Measurements from ENCODE around the gene BGLAP.
A peak's percentile ranks its signal among the peaks of the same experiment; 100 is the strongest.

BGLAP gene

GRCh38 chr1:156230473-156230837 is 11.5 kb upstream of the BGLAP start:
- ATAC-seq (replicated peaks; ENCODE audit: extremely low read depth, poor library complexity, severe bottlenecking) (no peak), DNase-seq (ENCODE audit: low spot score in 2 of 2) (no peak)
- Mint-ChIP-seq H3K4me3 (no peak overlapping the region), H3K9me3 (no peaks in the 10 kb centered on the region), H3K36me3 (ENCODE audit: insufficient read depth) (peaks cover 28% of the 10 kb centered on the region), H3K27ac (ENCODE audit: low read depth) (no peak overlapping the region), H3K27me3 (no peaks in the 10 kb centered on the region), H3K4me1 (peaks cover 2% of the 10 kb centered on the region)

DNA sequence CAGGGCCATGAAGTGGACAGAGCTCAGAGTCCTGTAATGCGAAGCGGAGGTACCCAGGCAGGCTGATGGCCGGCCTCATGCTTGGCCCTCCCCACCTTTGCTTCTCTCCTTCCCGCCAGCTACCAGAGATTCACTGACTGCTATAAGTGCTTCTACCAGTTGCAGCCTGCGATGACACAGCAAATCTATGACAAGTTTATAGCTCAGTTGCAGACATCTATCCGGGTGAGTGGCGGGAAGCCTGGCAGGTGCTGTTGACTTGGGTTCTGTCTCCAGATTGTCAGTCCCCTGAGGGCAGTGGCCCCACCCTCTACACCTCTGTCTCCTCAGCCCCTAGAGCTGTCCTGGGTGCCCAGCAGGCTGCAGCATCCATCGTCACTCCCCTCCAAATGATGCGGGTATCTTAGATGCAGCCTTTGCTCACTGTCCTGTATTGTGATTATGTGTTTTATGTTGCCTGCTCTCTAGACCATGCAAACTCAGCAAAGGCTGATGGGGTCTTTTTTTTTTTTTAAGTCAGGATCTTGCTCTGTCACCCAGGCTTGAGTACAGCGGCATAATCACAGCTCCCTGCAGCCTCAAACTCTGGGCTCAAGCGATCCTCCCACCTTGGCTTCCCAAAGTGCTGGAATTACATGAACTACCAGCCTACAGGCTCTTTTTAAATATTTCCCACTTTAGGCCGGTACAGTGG is 9.6 kb upstream of the BGLAP start:
- no peaks in the 10 kb centered on the region for H3K27me3 Mint-ChIP-seq
- DNase-seq (ENCODE audit: low spot score in 2 of 2) (no peak), ATAC-seq (replicated peaks; ENCODE audit: extremely low read depth, poor library complexity, severe bottlenecking) (no peak)
- H3K36me3 Mint-ChIP-seq (ENCODE audit: insufficient read depth), result peaks cover 37% of the 10 kb centered on the region
- H3K9me3 Mint-ChIP-seq, result no peaks in the 10 kb centered on the region
- H3K4me1 Mint-ChIP-seq, result no peaks in the 10 kb centered on the region
- no peak overlapping the region for H3K4me3 Mint-ChIP-seq
- H3K27ac Mint-ChIP-seq (ENCODE audit: low read depth), result no peak overlapping the region

GRCh38 chr1:156233426-156234127 is 8.4 kb upstream of the BGLAP start:
- no peaks in the 10 kb centered on the region for H3K9me3 Mint-ChIP-seq
- ATAC-seq (replicated peaks; ENCODE audit: extremely low read depth, poor library complexity, severe bottlenecking) (no peak), DNase-seq (ENCODE audit: low spot score in 2 of 2) (no peak)
- peaks cover 39% of the 10 kb centered on the region for H3K36me3 Mint-ChIP-seq (ENCODE audit: insufficient read depth)
- no peaks in the 10 kb centered on the region for H3K27me3 Mint-ChIP-seq
- H3K4me1 Mint-ChIP-seq, result no peaks in the 10 kb centered on the region
- H3K4me3 Mint-ChIP-seq, result no peak overlapping the region
- no peak overlapping the region for H3K27ac Mint-ChIP-seq (ENCODE audit: low read depth)

GRCh38 chr1:156236164-156236563 is 5.8 kb upstream of the BGLAP start:
- Mint-ChIP-seq H3K9me3 (no peaks in the 10 kb centered on the region), H3K36me3 (ENCODE audit: insufficient read depth) (peaks cover 40% of the 10 kb centered on the region), H3K4me3 (no peak overlapping the region), H3K27me3 (no peaks in the 10 kb centered on the region), H3K27ac (ENCODE audit: low read depth) (no peak overlapping the region), H3K4me1 (no peaks in the 10 kb centered on the region)
- ATAC-seq (replicated peaks; ENCODE audit: extremely low read depth, poor library complexity, severe bottlenecking), result no peak
- DNase-seq (ENCODE audit: low spot score in 2 of 2), result no peak

DNA sequence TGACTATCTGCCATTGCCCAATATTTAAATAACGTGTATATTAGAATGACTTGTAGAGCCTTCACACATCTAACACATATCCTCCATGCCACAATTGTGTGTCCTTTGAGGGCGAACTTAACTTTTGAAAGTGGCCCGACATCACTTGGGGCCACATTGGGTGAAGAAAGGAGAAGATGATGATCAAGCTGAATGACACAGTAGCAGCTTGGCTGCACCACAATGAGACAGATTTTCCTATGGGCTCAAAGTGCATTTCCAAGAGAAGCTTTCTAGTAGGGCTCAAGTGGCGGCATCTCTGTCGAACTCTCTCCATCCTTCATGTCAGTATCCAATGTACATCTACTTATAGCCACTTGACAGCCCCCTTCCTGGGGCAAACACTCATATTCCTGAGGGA is 3.7 kb upstream of the BGLAP start:
- no peak for DNase-seq (ENCODE audit: low spot score in 2 of 2)
- H3K36me3 Mint-ChIP-seq (ENCODE audit: insufficient read depth), result peaks cover 41% of the 10 kb centered on the region
- no peak for ATAC-seq (replicated peaks; ENCODE audit: extremely low read depth, poor library complexity, severe bottlenecking)
- no peaks in the 10 kb centered on the region for H3K9me3 Mint-ChIP-seq
- H3K27me3 Mint-ChIP-seq, result no peaks in the 10 kb centered on the region
- no peak overlapping the region for H3K27ac Mint-ChIP-seq (ENCODE audit: low read depth)
- no peak overlapping the region for H3K4me3 Mint-ChIP-seq
- H3K4me1 Mint-ChIP-seq, result no peaks in the 10 kb centered on the region

- Mint-ChIP-seq H3K27me3 (no peaks in the 10 kb centered on the region), H3K4me1 (peaks cover 15% of the 10 kb centered on the region), H3K4me3 (no peak overlapping the region), H3K9me3 (no peaks in the 10 kb centered on the region), H3K36me3 (ENCODE audit: insufficient read depth) (peaks cover 28% of the 10 kb centered on the region), H3K27ac (ENCODE audit: low read depth) (no peak overlapping the region)
- DNase-seq (ENCODE audit: low spot score in 2 of 2) (no peak), ATAC-seq (replicated peaks; ENCODE audit: extremely low read depth, poor library complexity, severe bottlenecking) (no peak)
These were observed 623 bp upstream of the BGLAP start for GRCh38 chr1:156241311-156241811.

DNA sequence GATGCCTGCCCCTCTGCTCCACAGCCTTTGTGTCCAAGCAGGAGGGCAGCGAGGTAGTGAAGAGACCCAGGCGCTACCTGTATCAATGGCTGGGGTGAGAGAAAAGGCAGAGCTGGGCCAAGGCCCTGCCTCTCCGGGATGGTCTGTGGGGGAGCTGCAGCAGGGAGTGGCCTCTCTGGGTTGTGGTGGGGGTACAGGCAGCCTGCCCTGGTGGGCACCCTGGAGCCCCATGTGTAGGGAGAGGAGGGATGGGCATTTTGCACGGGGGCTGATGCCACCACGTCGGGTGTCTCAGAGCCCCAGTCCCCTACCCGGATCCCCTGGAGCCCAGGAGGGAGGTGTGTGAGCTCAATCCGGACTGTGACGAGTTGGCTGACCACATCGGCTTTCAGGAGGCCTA is 754 bp downstream of the BGLAP start:
- DNase-seq (ENCODE audit: low spot score in 2 of 2) (no peak), ATAC-seq (replicated peaks; ENCODE audit: extremely low read depth, poor library complexity, severe bottlenecking) (no peak)
- peaks cover 15% of the 10 kb centered on the region for H3K4me1 Mint-ChIP-seq
- H3K27ac Mint-ChIP-seq (ENCODE audit: low read depth), result no peak overlapping the region
- no peaks in the 10 kb centered on the region for H3K9me3 Mint-ChIP-seq
- H3K27me3 Mint-ChIP-seq, result no peaks in the 10 kb centered on the region
- H3K4me3 Mint-ChIP-seq, result no peak overlapping the region
- H3K36me3 Mint-ChIP-seq (ENCODE audit: insufficient read depth), result peaks cover 23% of the 10 kb centered on the region

DNA sequence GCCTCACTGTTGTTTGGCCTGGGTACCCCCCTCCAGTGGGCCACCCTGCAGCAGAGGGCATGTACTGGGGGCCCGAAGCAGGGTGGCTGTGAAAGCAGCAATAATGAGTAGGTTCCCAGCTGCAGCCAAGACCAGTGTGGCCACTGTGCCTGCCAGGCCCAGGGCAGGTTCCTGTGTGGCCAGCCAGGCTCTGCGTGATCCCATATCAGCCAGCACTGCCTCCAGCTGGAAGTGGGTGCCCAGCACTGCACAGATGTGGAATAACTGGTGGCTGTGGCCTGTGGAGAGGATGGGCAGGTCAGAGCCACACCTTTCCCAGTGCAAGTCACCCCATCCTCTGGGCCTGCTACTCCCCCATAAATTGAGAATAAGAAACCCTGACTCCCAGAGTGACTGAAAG is 2.1 kb downstream of the BGLAP start:
- H3K27ac Mint-ChIP-seq (ENCODE audit: low read depth), result no peak overlapping the region
- ATAC-seq (replicated peaks; ENCODE audit: extremely low read depth, poor library complexity, severe bottlenecking), result no peak

GRCh38 chr1:156244712-156245111 is 2.7 kb downstream of the BGLAP start:
- peaks cover 15% of the 10 kb centered on the region for H3K4me1 Mint-ChIP-seq
- H3K27me3 Mint-ChIP-seq, result no peaks in the 10 kb centered on the region
- peaks cover 18% of the 10 kb centered on the region for H3K36me3 Mint-ChIP-seq (ENCODE audit: insufficient read depth)
- peak overlapping the region; percentile 86 for H3K4me3 Mint-ChIP-seq
- ATAC-seq (replicated peaks; ENCODE audit: extremely low read depth, poor library complexity, severe bottlenecking) (no peak), DNase-seq (ENCODE audit: low spot score in 2 of 2) (no peak)
- no peaks in the 10 kb centered on the region for H3K9me3 Mint-ChIP-seq
- peak overlapping the region; percentile 82 for H3K27ac Mint-ChIP-seq (ENCODE audit: low read depth)

More for the DNA sequence above, 2.1 kb downstream of the BGLAP start:
- Mint-ChIP-seq H3K27me3 (no peaks in the 10 kb centered on the region), H3K4me1 (peaks cover 15% of the 10 kb centered on the region), H3K4me3 (peak overlapping the region; percentile 86), H3K9me3 (no peaks in the 10 kb centered on the region), H3K36me3 (ENCODE audit: insufficient read depth) (peaks cover 20% of the 10 kb centered on the region)
- DNase-seq (ENCODE audit: low spot score in 2 of 2), result no peak

DNA sequence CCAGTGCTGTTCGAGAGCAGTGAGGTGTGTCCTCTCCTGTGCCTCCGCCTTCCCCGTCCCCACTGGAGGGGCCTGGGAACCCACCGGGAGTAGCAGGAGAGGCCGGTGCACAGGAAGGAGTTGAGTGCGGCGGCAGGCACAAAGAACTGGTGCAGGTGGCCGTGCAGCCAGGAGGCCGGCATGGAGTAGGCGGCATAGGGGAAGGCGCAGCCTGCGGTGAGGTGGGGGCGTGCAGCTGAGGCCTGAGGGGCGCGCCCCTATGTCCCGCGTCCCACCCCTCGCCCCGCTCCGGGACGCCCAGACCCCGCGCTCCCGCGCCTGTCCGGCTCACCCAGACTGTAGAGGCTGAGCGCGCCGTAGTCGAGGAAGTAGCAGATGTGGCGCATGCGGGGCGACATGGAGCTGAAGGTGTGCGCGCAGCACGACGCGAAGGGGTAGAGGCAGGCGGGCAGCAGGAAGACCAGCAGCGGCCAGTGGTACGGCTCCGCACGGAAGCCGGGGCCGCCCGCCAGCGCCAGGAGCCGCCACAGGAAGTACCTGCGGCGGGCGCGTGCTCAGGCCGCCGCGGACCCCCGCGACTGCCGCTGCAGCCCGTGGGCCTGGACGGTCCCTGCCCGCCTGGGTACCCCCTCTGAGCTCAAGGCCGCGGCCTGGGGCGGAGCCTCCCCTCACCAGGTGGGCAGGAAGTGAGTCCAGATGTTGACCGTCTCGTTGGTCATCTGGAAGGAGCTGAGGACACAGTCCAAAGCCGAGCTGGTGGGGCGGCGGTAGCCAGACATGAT is 3.7 kb downstream of the BGLAP start:
- Mint-ChIP-seq H3K4me1 (peaks cover 15% of the 10 kb centered on the region), H3K36me3 (ENCODE audit: insufficient read depth) (peaks cover 22% of the 10 kb centered on the region), H3K27ac (ENCODE audit: low read depth) (peak overlapping the region; percentile 82), H3K27me3 (no peaks in the 10 kb centered on the region), H3K9me3 (no peaks in the 10 kb centered on the region), H3K4me3 (peak overlapping the region; percentile 86)
- ATAC-seq (replicated peaks; ENCODE audit: extremely low read depth, poor library complexity, severe bottlenecking) (peak; percentile 74), DNase-seq (ENCODE audit: low spot score in 2 of 2) (no peak)

DNA sequence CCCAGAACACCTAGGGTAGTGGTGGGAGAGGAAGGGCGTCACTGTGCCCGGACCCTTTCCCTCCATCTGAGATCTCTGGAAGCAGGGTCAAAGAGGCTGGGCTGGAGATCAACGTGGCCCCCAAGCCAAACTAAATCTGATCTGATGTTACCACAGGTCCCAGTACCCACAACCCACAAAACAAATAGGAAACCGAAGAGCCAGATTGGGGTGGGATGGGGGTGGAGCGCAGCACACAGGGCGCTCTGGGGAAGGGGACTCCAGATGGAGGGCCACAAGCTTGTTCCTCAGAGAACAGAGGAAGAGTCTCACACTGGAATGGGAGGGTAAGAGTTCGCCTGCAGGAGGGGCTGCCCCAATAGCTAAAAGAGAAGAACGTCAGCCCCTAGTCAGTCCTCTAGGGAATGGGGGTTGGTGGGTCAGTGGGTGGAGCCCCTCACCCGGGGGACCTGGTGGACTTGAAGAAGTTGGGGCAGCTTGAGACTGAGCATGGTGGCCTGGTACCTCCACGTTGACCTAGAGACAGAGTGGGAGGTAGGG is 4.3 kb downstream of the BGLAP start:
- ATAC-seq (replicated peaks; ENCODE audit: extremely low read depth, poor library complexity, severe bottlenecking) (no peak), DNase-seq (ENCODE audit: low spot score in 2 of 2) (no peak)
- Mint-ChIP-seq H3K4me1 (peaks cover 15% of the 10 kb centered on the region), H3K36me3 (ENCODE audit: insufficient read depth) (peaks cover 20% of the 10 kb centered on the region), H3K9me3 (no peaks in the 10 kb centered on the region), H3K4me3 (peak overlapping the region; percentile 86), H3K27me3 (no peaks in the 10 kb centered on the region), H3K27ac (ENCODE audit: low read depth) (peak overlapping the region; percentile 82)

DNA sequence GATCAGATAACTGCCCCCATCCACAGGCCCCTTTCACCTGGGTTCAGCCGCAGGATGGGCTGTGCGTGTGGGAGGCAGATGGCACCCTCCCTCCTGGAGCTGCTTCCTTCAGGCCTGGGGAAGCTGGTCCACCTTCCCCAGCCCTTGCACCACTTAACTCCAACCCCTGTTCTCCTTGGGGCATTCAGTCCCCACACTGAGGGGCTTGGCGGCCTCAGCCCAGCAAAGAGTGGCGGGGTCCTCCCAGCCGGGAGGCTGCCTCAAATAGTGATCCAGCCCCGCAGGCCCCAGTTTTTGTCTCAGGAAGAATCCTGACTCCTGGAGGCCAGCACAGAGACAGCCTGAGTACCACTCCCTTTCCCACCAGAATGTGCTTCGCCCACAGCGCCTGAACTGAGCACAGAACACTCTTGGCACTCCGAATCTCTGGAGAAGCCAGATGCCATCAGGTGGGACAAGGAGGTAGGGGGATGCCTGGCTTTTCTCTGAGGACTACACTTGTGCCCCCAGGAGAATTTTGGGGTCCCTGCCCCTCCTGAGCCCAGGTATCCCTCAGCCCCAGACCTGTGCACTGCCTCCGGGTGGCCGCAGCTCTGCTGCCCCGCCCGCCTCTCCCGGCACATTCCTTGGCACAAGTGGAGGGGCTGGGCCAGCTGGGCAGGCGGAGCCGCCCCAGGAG is 4.9 kb downstream of the BGLAP start:
- no peaks in the 10 kb centered on the region for H3K9me3 Mint-ChIP-seq
- peaks cover 18% of the 10 kb centered on the region for H3K36me3 Mint-ChIP-seq (ENCODE audit: insufficient read depth)
- no peaks in the 10 kb centered on the region for H3K27me3 Mint-ChIP-seq
- no peak overlapping the region for H3K27ac Mint-ChIP-seq (ENCODE audit: low read depth)
- H3K4me3 Mint-ChIP-seq, result peak overlapping the region; percentile 36
- peaks cover 15% of the 10 kb centered on the region for H3K4me1 Mint-ChIP-seq
- no peak for ATAC-seq (replicated peaks; ENCODE audit: extremely low read depth, poor library complexity, severe bottlenecking)
- DNase-seq (ENCODE audit: low spot score in 2 of 2), result no peak
